GM19372 (cell line): ENCODE measurements around the gene ADARB1.
"Not testable (repeated sequence)": the region's sequence is repeated elsewhere in the genome, so short reads cannot be mapped to it uniquely, and the experiment has no call there.

Source experiments
- ATAC-seq: cut with Tn5 transposase; IDR thresholded peaks from one replicate; pipeline ENCODE4 v1.9.1; 2021; ENCODE audit warnings: mild to moderate bottlenecking, low read depth, moderate library complexity; ENCODE audit not compliant: unreplicated experiment

Gene ADARB1

GRCh38 chr21:45131537-45131999 is 57.2 kb downstream of the ADARB1 start:
- ATAC-seq = no peak

GRCh38 chr21:45132841-45133573 is 58.6 kb downstream of the ADARB1 start:
- ATAC-seq = no peak

DNA sequence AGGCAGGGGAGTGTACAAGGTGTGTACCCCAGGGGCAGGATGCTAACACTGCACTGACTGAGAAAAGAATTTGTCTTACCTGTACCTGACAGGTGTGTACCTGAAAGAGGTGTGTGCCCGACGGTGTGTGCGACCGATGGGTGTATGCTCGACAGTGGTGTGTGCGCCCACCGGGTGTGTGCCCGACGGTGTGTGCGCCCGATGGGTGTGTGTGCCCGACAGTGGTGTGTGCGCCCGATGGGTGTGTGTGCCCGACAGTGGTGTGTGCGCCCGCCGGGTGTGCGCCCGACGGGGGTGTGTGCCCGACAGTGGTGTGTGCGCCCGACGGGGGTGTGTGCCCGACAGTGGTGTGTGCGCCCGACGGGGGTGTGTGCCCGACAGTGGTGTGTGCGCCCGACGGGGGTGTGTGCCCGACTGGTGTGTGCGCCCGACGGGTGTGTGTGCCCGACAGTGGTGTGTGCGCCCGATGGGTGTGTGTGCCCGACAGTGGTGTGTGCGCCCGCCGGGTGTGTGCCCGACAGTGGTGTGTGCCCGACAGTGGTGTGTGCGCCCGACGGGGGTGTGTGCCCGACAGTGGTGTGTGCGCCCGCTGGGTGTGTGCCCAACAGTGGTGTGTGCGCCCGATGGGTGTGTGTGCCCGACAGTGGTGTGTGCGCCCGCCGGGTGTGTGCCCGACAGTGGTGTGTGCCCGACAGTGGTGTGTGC is 59.3 kb downstream of the ADARB1 start:
- ATAC-seq = not testable (repeated sequence)

GRCh38 chr21:45134279-45135076 is 60.1 kb downstream of the ADARB1 start:
- ATAC-seq = no peak

- ATAC-seq = no peak
Observed at GRCh38 chr21:45135122-45135521, 60.7 kb downstream of the ADARB1 start.

DNA sequence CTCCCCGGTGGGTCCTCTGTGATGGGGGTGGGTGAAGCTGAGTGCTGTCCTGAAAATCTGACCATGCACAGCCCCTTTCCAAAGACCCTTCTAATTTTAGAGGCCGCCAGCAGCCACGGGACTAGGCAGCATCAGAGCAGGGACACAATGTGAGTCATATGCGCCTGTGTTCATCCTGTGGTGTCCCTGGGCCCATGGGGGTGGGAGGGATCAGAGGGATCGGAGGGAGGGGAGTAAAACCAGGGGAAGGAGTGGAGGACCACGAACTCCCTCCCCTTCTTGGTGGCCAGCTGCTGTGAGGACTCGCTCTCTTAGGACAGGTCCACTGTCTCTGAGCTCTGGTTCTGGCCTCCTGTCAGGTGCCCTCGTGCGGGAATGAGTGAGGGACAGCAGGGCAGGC is 61.5 kb downstream of the ADARB1 start:
- ATAC-seq = no peak

DNA sequence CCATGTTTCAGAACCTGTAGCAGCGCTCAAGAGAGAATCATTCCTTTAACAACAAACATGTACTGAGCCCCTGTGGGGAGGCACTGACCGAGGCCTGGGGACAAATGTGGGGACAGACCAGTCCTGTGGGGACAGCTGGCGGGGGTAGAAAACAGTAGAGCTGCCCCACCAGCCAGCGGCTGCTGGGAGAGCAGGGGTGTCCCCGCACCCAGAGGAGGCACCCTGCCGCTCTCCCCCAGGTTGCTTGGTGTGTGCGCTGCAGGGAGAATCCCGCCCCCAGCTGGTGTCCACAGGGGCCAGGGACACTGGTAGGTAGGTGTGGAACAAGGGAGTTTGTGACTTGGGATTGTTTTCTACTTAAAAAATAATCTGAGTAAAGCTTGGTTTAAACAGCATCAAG is 62.1 kb downstream of the ADARB1 start:
- no peak for ATAC-seq

GRCh38 chr21:45136927-45137611 is 62.7 kb downstream of the ADARB1 start:
- ATAC-seq = no peak

GRCh38 chr21:45137612-45137937 is 63.2 kb downstream of the ADARB1 start:
- ATAC-seq = no peak

DNA sequence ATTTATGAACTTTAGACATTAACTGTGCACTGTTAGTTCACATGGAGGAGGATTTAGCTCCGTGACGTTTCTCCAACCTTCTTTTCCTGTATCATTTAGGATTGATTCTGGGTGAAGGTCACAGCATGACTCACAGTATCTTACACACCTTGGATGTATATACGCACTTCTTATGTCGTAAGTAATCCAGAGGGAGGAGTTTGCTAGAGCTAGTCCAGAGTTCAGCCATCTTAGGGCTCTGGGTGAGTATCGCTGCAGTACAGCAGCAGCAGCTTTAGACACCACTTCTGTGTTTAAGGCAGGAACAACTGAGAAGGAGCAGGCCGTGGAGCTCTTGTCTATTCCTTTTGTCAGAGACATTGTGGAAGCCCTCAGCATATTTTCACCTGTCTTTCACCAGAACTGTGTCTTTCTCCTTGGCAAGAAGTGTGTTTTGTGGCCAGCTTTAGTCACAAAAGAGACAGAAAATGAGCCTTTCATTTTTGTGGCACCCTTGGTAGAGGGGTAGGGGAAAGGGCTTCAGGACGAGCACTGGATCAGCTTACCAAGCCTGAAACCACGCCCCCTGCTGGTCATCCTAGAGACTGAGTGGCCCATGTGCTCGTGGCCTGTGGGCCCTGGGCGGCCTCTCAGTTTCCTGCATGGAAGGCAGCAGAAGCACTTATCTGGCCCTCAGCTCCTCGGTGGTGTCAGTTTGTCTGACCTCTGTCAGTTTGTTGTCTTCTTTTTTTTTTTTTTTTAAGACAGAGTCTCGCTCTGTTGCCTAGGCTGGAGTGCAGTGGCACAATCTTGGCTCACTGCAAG is 64.0 kb downstream of the ADARB1 start:
- no peak for ATAC-seq

DNA sequence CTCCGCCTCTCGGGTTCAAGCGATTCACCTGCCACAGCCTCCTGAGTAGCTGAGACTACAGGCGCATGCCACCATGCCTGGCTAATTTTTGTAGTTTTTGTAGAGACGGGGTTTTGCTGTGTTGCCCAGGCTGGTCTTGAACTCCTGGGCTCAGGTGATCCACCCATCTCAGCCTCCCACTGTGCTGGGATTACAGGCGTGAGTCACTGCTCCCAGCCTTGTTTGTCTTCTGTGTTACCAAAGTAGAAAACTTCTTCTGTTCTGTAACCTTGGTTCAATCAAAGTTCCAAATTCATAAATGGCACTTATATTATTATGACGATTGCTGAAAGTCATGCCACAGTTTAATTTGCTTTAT is 64.6 kb downstream of the ADARB1 start:
- ATAC-seq = not testable (repeated sequence)

DNA sequence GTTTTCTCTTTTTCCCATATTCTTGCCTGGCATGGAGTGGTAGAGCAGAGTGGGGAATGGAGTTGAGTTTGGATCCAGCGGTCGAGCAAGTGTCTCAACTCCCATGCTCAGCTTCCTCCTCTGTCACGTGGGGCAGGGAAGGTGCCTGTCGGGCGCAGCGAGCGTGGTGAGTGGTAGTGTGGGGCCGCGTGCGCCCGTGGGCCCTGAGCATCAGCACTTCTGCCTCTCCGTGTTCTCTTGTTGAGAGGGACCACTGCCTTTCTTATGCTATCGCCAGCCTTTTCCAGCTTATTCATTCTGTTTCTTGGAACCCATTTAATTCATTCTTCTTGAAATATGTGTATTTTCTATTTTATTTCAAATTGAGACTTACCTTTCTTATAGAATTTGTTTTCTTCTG is 65.1 kb downstream of the ADARB1 start:
- no peak for ATAC-seq

DNA sequence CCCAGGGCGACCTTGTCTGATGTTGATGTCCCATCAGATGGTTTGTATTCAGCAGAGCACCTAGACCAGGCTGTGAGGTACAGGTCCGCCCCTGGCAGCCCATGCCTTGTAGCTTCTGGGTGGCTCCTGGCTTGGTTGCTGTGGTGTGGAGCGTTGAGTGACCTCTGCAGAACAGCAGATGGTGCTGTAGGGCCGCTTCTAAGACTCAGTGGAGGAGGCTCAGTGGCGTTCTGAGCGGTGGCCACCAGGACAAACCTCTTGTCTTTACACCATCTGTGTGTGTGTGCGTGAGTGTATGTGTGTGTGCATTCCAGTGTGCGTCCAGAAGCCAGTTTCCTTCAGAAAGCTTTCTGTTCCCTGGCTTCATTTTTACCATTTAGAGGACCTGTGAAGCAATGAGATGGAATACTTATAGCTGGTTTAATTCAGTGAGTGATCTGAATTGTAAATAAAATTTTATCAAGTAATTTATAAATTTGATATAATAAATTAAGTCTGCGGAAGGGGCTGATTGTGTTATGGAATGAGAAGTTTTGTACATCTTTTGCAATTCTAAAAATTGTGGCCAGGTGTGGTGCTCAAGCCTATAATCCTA is 66.1 kb downstream of the ADARB1 start:
- ATAC-seq = peak; percentile 68

DNA sequence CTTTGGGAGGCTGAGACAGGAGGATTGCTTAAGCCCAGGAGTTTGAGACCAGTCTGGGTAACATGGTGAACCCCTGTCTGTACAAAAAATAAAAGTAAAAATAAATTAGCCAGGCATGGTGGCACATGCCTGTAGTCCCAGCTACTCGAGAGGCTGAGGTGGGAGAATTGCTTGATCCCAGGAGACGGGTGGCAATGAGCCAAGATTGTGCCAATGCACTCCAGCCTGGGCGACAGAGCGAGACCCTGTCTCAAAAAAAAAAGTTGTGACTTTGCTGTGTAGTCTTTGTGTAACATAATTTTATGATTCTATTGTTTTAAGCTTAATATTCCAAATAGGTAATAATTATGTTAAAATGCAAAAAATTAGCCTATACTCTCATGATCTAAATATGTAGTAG is 66.6 kb downstream of the ADARB1 start:
- ATAC-seq = not testable (repeated sequence)

GRCh38 chr21:45141507-45141906 is 67.1 kb downstream of the ADARB1 start:
- ATAC-seq = no peak

DNA sequence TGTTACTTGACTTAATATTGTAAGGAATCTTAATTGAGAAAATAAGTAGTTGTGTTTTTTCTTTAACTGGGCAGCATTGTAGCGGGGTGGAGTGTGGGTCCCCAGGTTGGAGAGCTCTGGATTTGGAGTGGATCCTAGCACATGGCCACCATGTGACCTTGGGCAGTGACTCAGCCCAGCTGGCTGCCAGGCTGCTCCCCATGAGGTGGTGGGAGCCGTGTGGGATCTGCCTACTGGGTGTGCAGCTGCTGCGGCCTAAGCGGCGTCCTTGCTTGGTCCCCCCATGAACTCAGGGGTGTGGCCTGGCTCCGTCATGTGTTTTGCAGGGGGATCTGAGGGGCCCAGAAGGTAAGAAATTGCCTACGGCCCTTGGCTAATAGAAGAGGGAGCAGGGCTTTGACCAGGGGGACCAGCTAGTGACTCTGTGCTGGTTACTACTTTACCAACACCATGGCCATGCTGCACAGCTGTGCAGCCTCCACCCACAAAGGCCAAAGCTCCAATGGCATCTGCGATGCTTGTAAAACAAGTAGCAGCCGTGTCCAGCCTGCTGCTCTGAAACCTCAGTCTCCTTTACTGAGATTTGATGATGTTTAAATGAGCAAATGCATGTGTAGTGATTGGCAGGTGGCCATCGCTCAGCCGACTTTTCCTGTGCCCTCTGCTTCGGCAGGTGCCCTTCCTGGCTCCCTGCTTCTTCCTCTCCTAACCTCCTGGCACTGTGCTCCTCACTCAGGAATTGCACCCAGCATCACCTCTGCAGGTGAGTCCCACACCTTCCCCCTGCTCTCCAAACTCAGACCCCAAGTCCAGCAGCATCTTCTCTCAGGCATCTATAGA is 68.3 kb downstream of the ADARB1 start:
- no peak for ATAC-seq

GRCh38 chr21:45143855-45144254 is 69.5 kb downstream of the ADARB1 start:
- no peak for ATAC-seq

DNA sequence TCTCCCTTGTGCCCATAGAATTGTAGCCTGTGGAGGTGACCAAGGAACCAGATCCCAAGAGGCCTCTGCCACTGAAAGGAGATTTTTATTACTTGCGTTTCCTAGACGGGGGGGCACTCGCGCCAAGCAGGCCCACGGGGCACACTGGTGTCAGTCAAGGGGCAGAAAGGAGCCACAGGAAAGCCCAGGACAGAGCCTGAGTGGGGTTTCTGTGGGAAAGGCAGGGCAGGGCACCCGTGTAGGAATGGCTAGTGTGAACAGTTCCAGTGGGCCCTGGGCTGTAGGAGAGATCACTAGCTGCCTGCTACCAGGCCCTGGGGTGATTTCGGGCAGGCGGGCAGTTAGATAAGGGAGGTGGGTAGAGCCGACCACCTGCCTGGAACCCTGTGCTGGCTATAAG is 70.8 kb downstream of the ADARB1 start:
- no peak for ATAC-seq

DNA sequence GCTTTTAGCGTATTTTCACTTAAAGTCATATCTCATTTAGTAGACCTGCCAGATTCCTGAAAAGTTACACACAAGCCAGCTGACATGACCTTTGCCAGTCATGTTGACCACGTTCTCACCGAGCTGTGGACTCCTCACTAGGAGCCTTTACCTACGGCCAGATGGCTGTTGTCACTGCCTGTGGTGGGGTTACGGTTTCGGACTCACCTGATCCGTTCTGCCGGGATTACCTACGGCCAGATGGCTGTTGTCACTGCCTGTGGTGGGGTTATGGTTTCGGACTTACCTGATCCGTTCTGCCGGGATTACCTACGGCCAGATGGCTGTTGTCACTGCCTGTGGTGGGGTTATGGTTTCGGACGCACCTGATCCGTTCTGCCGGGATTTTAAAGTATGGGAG is 71.5 kb downstream of the ADARB1 start:
- ATAC-seq = not testable (repeated sequence)
